ENCODE measurements around the gene UFC1. TPM values are rescaled to one million over a fixed set of nuclear protein-coding genes. Genes with fewer than 3 reads are reported as not detected.

The UFC1 gene
- total and polyA plus RNA-seq, 2 experiments from 2014 or later = 86.2 to 89.6 TPM

- 0 out of 2 replicates have a peak overlapping the region, but pooled peaks have one; percentile 16 for H3K9ac ChIP-seq
- no peaks in the 10 kb centered on the region; the same call in 1 of the 2 replicates for H3K36me3 ChIP-seq (ENCODE audit: low read depth)
- no peak overlapping the region for H2AFZ ChIP-seq
- WGBS, 2 experiments (ENCODE audit: low coverage in 1 of 2, low lambda C conversion rate in 2 of 2, missing lambda C conversion rate in 2 of 2) = 89 to 91% methylated on average over 10 of the region's 10 CpGs
- no peaks in the 10 kb centered on the region for H3K27me3 ChIP-seq (replicated peaks; ENCODE audit: insufficient read depth)
- peaks cover 9% of the 10 kb centered on the region for H3K4me1 ChIP-seq (ENCODE audit: insufficient read depth)
- DNase-seq = no peak
- H3K9me3 ChIP-seq (ENCODE audit: low read depth) = no peaks in the 10 kb centered on the region
- H3K27ac ChIP-seq = no peak overlapping the region
- H3F3A ChIP-seq (ENCODE audit: insufficient read depth) = peaks cover 31% of the 10 kb centered on the region
- in situ Hi-C loops (cut with MboI) = no loop called here
- peaks cover 15% of the 10 kb centered on the region for H3K79me2 ChIP-seq (ENCODE audit: insufficient read depth)
- TF ChIP-seq EZH2 (IDR thresholded peaks at IDR 0.05; ENCODE audit: insufficient read depth, poor library complexity, severe bottlenecking) (no peak), EZH2phosphoT487 (IDR thresholded peaks at IDR 0.05; ENCODE audit: insufficient read depth, low read depth) (no peak)
- H4K20me1 ChIP-seq (ENCODE audit: insufficient read depth) = no peaks in the 10 kb centered on the region
- no peak overlapping the region for H3K4me3 ChIP-seq
- no peak overlapping the region for H3K4me2 ChIP-seq (ENCODE audit: unreplicated experiment)
- no peaks in the 10 kb centered on the region for H3K9me2 ChIP-seq (ENCODE audit: insufficient read depth)
Measured at GRCh38 chr1:161162806-161163205, 9.0 kb downstream of the UFC1 start.

GRCh38 chr1:161163793-161164192 is 10.0 kb downstream of the UFC1 start:
- Histone ChIP-seq H2AFZ (no peak overlapping the region), H3K4me3 (no peak overlapping the region), H3K27me3 (replicated peaks; ENCODE audit: insufficient read depth) (no peaks in the 10 kb centered on the region), H3K9me3 (ENCODE audit: low read depth) (no peaks in the 10 kb centered on the region), H3K36me3 (ENCODE audit: low read depth) (no peaks in the 10 kb centered on the region), H4K20me1 (ENCODE audit: insufficient read depth) (no peaks in the 10 kb centered on the region), H3K9ac (no peak overlapping the region), H3F3A (ENCODE audit: insufficient read depth) (peaks cover 21% of the 10 kb centered on the region), H3K9me2 (ENCODE audit: insufficient read depth) (no peaks in the 10 kb centered on the region), H3K4me1 (ENCODE audit: insufficient read depth) (peaks cover 9% of the 10 kb centered on the region), H3K4me2 (ENCODE audit: unreplicated experiment) (no peak overlapping the region), H3K79me2 (ENCODE audit: insufficient read depth) (peaks cover 15% of the 10 kb centered on the region), H3K27ac (no peak overlapping the region)
- DNase-seq = no peak
- WGBS, 2 experiments (ENCODE audit: low coverage in 1 of 2, low lambda C conversion rate in 2 of 2, missing lambda C conversion rate in 2 of 2) = 84 to 87% methylated on average over 5 of the region's 5 CpGs
- in situ Hi-C loops (cut with MboI) = no loop called here
- TF ChIP-seq EZH2 (IDR thresholded peaks at IDR 0.05; ENCODE audit: insufficient read depth, poor library complexity, severe bottlenecking) (no peak), EZH2phosphoT487 (IDR thresholded peaks at IDR 0.05; ENCODE audit: insufficient read depth, low read depth) (no peak)

- H3K4me3 ChIP-seq = peak overlapping the region; percentile 79
- no peaks in the 10 kb centered on the region for H3K36me3 ChIP-seq (ENCODE audit: low read depth)
- no peak for DNase-seq
- H3K4me2 ChIP-seq (ENCODE audit: unreplicated experiment) = peak overlapping the region; percentile 85
- H3K9ac ChIP-seq = peak overlapping the region; percentile 96
- H4K20me1 ChIP-seq (ENCODE audit: insufficient read depth) = no peaks in the 10 kb centered on the region
- no peak overlapping the region for H2AFZ ChIP-seq
- no peaks in the 10 kb centered on the region for H3K9me3 ChIP-seq (ENCODE audit: low read depth)
- peaks cover 9% of the 10 kb centered on the region for H3K4me1 ChIP-seq (ENCODE audit: insufficient read depth)
- H3K79me2 ChIP-seq (ENCODE audit: insufficient read depth) = peaks cover 9% of the 10 kb centered on the region
- 58 to 59% methylated on average over 14 of the region's 14 CpGs for WGBS, 2 experiments (ENCODE audit: low coverage in 1 of 2, low lambda C conversion rate in 2 of 2, missing lambda C conversion rate in 2 of 2)
- TF ChIP-seq EZH2phosphoT487 (IDR thresholded peaks at IDR 0.05; ENCODE audit: insufficient read depth, low read depth) (no peak), EZH2 (IDR thresholded peaks at IDR 0.05; ENCODE audit: insufficient read depth, poor library complexity, severe bottlenecking) (no peak)
- in situ Hi-C loops (cut with MboI) = no loop called here
- peak overlapping the region; percentile 99 for H3K27ac ChIP-seq
- H3F3A ChIP-seq (ENCODE audit: insufficient read depth) = peaks cover 20% of the 10 kb centered on the region
- no peaks in the 10 kb centered on the region for H3K27me3 ChIP-seq (replicated peaks; ENCODE audit: insufficient read depth)
- H3K9me2 ChIP-seq (ENCODE audit: insufficient read depth) = no peaks in the 10 kb centered on the region
Measured at GRCh38 chr1:161164901-161165610, 11.3 kb downstream of the UFC1 start.

- H3K27ac ChIP-seq = peak within 1 kb of the TSS; percentile 99
- H3K4me2 ChIP-seq (ENCODE audit: unreplicated experiment) = peak within 1 kb of the TSS; percentile 85
- peak within 1 kb of the TSS; percentile 96 for H3K9ac ChIP-seq
- H3K9me3 ChIP-seq (ENCODE audit: low read depth) = no peaks in the 10 kb centered on the region
- peak within 1 kb of the TSS; percentile 72 for H2AFZ ChIP-seq
- DNase-seq = peak; percentile 99
- H4K20me1 ChIP-seq (ENCODE audit: insufficient read depth) = no peaks in the 10 kb centered on the region
- H3K79me2 ChIP-seq (ENCODE audit: insufficient read depth) = peaks cover 1% of the 10 kb centered on the region; the same call in 1 of the 2 replicates
- 1% methylated on average over 46 to 53 of the region's 54 CpGs for WGBS, 2 experiments (ENCODE audit: low coverage in 1 of 2, low lambda C conversion rate in 2 of 2, missing lambda C conversion rate in 2 of 2)
- peaks cover 20% of the 10 kb centered on the region for H3F3A ChIP-seq (ENCODE audit: insufficient read depth)
- peaks cover 6% of the 10 kb centered on the region for H3K4me1 ChIP-seq (ENCODE audit: insufficient read depth)
- H3K9me2 ChIP-seq (ENCODE audit: insufficient read depth) = no peaks in the 10 kb centered on the region
- H3K4me3 ChIP-seq = peak within 1 kb of the TSS; percentile 79
- peaks cover 7% of the 10 kb centered on the region for H3K36me3 ChIP-seq (ENCODE audit: low read depth)
- no peak for TF ChIP-seq EZH2 (IDR thresholded peaks at IDR 0.05; ENCODE audit: insufficient read depth, poor library complexity, severe bottlenecking)
- TF ChIP-seq EZH2phosphoT487 (IDR thresholded peaks at IDR 0.05; ENCODE audit: insufficient read depth, low read depth) = no peak
- H3K27me3 ChIP-seq (replicated peaks; ENCODE audit: insufficient read depth) = no peaks in the 10 kb centered on the region
- in situ Hi-C loops (cut with MboI) = no loop called here
Measured at GRCh38 chr1:161165742-161166668, 12.2 kb downstream of the UFC1 start, which contains the start of gene PPOX. TSS of gene PPOX (plus strand) at chr1:161166426. CDS start at chr1:161166848, 422 bp downstream.
